Skeletal muscle tissue (tissue), 4 donors: ENCODE measurements around the gene CHRNA10. TPM values are rescaled to one million over a fixed set of nuclear protein-coding genes. Genes with fewer than 3 reads are reported as not detected.

ENCODE experiments used
- H3K27ac ChIP-seq: one replicate; pipeline ENCODE4 v1.7.0; 2013; ENCODE audit warnings: mild to moderate bottlenecking, low read depth, low read length, inconsistent platforms
- H3K27me3 ChIP-seq, 3 donors: one replicate each; pipeline ENCODE4 v1.7.0; 2013; ENCODE audit warnings: low read length in 3 of 3; ENCODE audit not compliant: control insufficient read depth in 3 of 3, insufficient read depth in 3 of 3
- H3K36me3 ChIP-seq, 3 donors: one replicate each; pipeline ENCODE4 v1.7.0; 2013; ENCODE audit warnings: low read length in 3 of 3; ENCODE audit not compliant: control insufficient read depth in 3 of 3, insufficient read depth in 3 of 3
- H3K4me1 ChIP-seq, 3 donors: one replicate each; pipeline ENCODE4 v1.7.0; 2013; ENCODE audit warnings: low read length in 3 of 3, mild to moderate bottlenecking in 3 of 3; ENCODE audit not compliant: control insufficient read depth in 3 of 3, insufficient read depth in 3 of 3
- H3K4me3 ChIP-seq, 3 donors: one replicate each; pipeline ENCODE4 v1.7.0; 2013; ENCODE audit warnings: low read length in 3 of 3
- H3K9ac ChIP-seq, 3 donors: one replicate each; pipeline ENCODE4 v1.7.0; 2013; ENCODE audit warnings: low read length in 3 of 3, mild to moderate bottlenecking in 3 of 3, moderate library complexity in 2 of 3, low read depth in 1 of 3
- H3K9me3 ChIP-seq, 3 donors: one replicate each; pipeline ENCODE4 v1.7.0; 2013; ENCODE audit warnings: low read length in 3 of 3; ENCODE audit not compliant: control insufficient read depth in 3 of 3
- total RNA-seq: library from RNA; depleted of rRNA; stranded (reverse); fragments of >200 nt; gene quantifications from one replicate; pipeline ENCODE4 v1.2.3, GENCODE V29; 2014
- donor health status: Osteomylitis.

Gene CHRNA10
- total RNA-seq, 1 donor from 2014 or later, result 0.52 TPM

DNA sequence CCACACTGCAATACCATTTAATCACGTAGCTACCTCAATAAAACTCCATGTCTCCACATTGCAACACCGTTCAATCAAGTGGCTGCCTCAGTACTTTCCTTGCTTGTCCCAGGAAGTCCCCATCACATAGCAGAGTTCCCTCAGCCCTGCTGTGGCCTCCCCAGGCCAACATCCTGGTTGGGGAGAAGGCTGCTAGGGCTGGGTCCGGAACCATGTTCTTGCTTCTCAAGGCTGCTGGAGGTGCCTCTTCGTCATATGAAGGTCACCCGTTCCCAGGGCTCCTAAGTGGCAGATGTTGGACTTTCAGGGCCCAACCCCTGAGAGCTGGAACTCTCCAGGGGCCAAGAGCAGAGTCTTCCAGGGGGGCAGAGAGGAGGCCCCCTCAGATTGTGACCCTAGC is 32.7 kb downstream of the CHRNA10 start:
- H3K9me3 ChIP-seq, result no peaks in the 10 kb centered on the region
- H3K4me3 ChIP-seq, result no peak overlapping the region
- H3K27ac ChIP-seq, result no peak overlapping the region
- peaks cover 2 to 11% (median 11%) of the 10 kb centered on the region in 3 donors for H3K4me1 ChIP-seq
- H3K27me3 ChIP-seq, result no peaks in the 10 kb centered on the region
- no peaks in the 10 kb centered on the region for H3K36me3 ChIP-seq
- H3K9ac ChIP-seq, result no peak overlapping the region

DNA sequence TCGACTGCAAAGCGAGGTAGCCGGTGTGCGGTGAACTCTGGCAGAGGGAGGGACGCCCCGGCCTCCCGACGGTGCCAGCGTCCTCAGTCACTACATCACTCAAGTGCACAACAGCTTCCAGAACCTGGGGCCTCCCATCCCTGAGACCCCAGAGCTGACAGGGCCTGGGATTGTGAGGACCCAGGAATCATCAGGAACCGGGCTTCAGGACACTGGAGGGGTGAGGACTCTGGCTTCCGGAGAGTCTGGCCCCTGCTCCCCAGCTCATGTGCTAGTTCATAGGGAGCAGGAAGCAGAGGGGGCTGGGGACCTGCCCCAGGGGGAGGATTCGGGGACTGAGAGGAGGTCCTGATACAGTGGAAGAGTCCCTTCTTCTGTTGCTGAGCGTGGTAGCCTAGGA is 34.0 kb downstream of the CHRNA10 start:
- Histone ChIP-seq H3K9ac (no peak overlapping the region), H3K4me1 (no peaks in the 10 kb centered on the region), H3K9me3 (no peaks in the 10 kb centered on the region), H3K4me3 (no peak overlapping the region), H3K27ac (no peak overlapping the region), H3K36me3 (no peaks in the 10 kb centered on the region), H3K27me3 (no peaks in the 10 kb centered on the region)

DNA sequence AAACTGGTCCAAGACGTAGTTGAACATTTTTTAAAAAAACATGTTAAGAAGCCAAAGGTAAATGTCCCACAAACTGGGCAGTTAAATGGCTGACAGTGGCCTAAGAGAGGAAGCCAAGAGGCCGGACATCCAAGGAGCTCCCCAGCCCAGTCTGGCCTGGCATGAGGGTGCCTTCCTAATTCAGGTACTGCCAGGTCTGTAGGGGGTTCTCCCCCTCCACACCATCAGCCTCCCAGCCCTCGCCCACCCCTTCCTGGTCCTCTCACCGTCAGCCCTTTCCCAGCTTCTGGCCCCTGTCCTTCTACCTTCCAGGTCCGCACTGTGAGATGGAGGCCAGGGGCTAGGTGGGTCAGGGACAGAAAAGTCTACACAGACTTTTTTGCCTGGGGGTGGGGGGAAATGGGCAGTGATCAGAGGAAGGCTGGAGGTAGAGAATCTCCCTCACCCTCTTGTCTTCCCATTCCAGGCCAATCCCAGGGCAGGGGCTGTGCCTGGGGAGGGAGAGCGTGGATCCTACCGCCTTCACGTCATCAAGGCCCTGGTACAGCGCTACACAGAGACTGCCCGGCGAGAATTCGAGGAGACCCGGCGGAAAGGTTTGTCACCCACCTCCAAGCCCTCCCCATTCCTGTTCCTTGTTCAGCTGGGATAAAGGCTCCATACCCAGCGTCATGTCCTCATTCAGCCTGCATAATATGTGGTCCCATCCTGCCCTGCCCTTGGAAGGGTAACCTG is 35.4 kb downstream of the CHRNA10 start:
- no peaks in the 10 kb centered on the region for H3K36me3 ChIP-seq
- no peaks in the 10 kb centered on the region for H3K4me1 ChIP-seq
- no peaks in the 10 kb centered on the region for H3K9me3 ChIP-seq
- H3K9ac ChIP-seq, result no peak overlapping the region
- no peaks in the 10 kb centered on the region for H3K27me3 ChIP-seq
- H3K27ac ChIP-seq, result no peak overlapping the region
- H3K4me3 ChIP-seq, result no peak overlapping the region

DNA sequence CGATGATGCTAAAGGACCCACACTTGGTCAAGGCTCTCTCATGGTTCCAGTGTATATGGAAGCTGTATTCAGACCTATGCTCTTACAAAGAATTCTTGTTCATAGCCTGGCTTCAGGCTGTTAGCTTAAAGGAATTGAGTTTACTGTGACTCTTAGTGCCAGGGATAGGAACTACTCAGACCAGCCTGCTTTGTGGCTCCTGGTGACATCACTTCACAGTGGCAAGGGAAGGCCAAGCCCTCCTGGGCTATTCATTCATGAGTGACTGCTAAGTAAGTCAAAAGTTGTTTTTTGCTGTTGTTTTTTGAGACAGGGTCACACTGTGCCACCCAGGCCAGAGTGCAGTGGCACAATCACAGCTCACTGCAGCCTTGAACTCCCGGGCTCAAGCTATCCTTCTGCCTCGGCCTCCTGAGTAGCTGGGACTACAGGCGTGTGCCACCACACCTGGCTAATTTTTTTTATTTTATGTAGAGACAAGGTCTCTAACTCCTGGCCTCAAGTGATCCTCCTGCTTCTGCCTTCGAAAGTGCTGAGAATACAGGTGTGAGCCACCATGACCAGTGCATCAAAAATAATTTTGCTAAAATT is 39.0 kb downstream of the CHRNA10 start:
- H3K36me3 ChIP-seq, result no peaks in the 10 kb centered on the region
- no peak overlapping the region for H3K9ac ChIP-seq
- no peaks in the 10 kb centered on the region for H3K4me1 ChIP-seq
- H3K27ac ChIP-seq, result no peak overlapping the region
- no peaks in the 10 kb centered on the region for H3K9me3 ChIP-seq
- H3K27me3 ChIP-seq, result no peaks in the 10 kb centered on the region
- H3K4me3 ChIP-seq, result no peak overlapping the region

DNA sequence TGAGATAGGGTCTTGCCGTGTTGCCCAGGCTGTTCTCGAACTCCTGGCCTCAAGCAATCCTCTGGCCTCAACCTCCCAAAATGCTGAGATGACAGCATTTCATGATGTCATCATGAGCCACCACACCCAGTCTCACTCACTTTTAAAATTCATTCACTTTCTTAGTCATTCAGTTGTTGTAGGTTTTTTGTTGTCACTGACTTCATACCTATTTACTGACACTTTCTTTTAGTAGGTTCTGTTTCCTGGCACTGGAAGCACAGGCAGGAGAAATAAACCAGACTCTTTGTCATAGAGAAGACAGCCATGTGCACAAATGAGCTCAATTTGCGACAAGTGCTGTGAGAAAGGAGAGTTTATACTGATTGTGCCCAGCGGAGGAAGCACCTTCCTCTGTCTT is 39.9 kb downstream of the CHRNA10 start:
- H3K36me3 ChIP-seq, result no peaks in the 10 kb centered on the region
- no peaks in the 10 kb centered on the region for H3K9me3 ChIP-seq
- no peak overlapping the region for H3K27ac ChIP-seq

DNA sequence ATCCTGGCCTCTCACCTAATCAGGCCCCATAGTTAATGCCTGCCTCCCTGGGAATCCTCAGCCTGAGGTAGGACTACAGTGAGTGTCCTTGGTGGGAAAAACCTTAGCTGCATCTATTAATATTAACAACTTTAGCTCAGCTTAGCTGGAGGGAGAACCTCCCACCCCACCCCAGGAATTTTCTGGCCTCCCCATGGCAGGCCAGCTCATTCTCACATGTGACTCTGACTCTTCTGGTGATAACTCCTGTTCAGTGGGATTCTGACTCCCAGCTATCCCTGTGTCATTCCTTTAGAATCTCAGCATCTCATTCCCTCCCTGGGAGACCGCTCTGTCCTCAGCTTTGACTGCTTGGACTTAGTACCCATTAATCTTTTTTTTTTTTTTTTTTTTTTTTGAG is 43.9 kb downstream of the CHRNA10 start:
- Histone ChIP-seq H3K36me3 (no peaks in the 10 kb centered on the region), H3K27me3 (no peaks in the 10 kb centered on the region), H3K9me3 (no peaks in the 10 kb centered on the region), H3K4me3 (no peak overlapping the region), H3K27ac (no peak overlapping the region), H3K9ac (no peak overlapping the region), H3K4me1 (no peaks in the 10 kb centered on the region)

More for the DNA sequence above, 39.9 kb downstream of the CHRNA10 start:
- no peaks in the 10 kb centered on the region for H3K4me1 ChIP-seq
- H3K27me3 ChIP-seq, result no peaks in the 10 kb centered on the region
- H3K4me3 ChIP-seq, result no peak overlapping the region
- H3K9ac ChIP-seq, result no peak overlapping the region

DNA sequence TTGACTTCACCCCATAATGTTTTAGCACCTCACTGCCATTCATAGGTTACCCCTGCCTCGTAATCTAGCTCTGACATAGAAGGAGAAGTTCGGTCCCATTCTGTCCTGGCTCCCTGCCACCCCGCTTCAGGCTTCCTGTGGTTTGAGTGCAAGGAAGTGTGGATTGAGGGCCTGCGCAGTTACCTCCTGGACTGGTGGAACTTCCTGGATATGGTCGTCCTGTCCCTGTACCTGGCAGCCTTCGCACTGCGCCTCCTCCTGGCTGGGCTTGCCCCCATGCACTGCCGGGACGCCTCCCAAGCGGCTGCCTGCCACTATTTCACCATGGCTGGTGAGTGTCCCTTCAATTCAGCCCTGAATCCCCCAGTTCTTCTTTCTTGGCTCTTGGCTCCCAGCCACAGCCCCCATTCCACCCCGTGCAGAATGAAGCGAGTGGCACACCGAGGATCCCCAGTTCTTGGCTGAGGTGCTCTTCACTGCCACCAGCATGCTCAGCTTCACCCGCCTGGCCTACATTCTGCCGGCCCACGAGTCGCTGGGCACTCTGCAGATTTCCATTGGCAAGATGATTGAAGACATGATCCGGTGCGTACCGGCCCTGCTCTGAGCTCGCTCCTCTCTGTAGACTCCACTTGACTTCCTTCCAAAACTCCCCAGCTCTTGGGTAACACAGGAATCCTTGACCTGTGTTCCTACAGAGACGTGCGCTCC is 44.8 kb downstream of the CHRNA10 start:
- no peaks in the 10 kb centered on the region for H3K4me1 ChIP-seq
- H3K36me3 ChIP-seq, result no peaks in the 10 kb centered on the region
- H3K27ac ChIP-seq, result no peak overlapping the region
- no peak overlapping the region for H3K4me3 ChIP-seq
- no peaks in the 10 kb centered on the region for H3K9me3 ChIP-seq
- H3K9ac ChIP-seq, result no peak overlapping the region
- H3K27me3 ChIP-seq, result no peaks in the 10 kb centered on the region

DNA sequence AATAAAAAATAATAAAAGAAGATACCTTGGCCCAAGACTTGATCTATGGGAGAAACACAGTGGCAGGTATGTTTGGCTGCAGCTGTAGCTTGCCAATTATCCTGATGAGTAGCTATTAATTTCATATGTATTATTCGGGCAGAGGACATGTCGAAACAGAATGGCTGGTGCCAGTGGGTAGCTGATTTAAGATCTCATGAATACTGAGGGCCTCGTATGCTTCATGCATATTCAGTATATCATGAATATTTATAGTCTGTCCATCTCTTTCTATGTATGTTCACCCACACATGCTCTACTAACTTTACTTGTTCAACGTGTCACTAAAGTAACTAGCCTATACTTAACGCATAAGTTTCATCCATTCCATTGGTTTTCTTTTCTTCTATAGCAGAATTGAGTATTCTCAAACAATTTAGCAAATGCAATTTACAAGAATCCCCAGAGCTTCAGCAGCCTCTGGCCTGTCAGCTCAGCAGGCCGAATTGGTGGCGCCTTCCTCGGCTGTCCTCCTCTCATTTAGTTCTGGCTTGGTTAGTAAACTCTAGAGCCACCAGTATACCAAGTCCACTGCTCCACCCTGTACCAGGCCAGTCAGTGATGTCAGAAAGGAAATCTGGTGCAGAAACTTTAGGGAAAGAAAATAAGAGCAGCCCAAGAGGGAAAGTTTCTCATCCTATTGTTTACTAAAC is 47.3 kb downstream of the CHRNA10 start:
- no peak overlapping the region for H3K27ac ChIP-seq
- no peak overlapping the region for H3K9ac ChIP-seq
- H3K27me3 ChIP-seq, result no peaks in the 10 kb centered on the region
- H3K9me3 ChIP-seq, result no peaks in the 10 kb centered on the region
- H3K4me3 ChIP-seq, result no peak overlapping the region
- no peaks in the 10 kb centered on the region for H3K36me3 ChIP-seq
- no peaks in the 10 kb centered on the region for H3K4me1 ChIP-seq

DNA sequence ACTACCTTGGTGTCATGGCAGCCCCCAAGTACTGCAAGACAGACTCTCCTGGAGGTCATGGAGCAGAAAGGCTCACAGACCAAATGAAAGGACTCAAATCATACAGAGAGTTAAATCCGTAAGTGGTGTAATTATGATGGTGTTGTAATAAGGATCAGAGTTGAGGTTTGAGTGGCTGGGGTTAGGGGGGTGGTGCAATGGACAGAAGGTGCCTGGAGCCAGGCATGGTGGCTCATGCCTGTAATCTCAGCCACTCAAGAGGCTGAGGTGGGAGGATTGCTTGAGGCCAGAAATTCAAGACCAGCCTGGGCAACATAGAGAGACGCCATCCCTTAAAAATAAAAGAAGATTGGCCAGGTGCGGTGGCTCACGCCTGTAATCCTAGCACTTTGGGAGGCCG is 48.1 kb downstream of the CHRNA10 start:
- H3K27ac ChIP-seq, result no peak overlapping the region
- H3K4me1 ChIP-seq, result no peaks in the 10 kb centered on the region

DNA sequence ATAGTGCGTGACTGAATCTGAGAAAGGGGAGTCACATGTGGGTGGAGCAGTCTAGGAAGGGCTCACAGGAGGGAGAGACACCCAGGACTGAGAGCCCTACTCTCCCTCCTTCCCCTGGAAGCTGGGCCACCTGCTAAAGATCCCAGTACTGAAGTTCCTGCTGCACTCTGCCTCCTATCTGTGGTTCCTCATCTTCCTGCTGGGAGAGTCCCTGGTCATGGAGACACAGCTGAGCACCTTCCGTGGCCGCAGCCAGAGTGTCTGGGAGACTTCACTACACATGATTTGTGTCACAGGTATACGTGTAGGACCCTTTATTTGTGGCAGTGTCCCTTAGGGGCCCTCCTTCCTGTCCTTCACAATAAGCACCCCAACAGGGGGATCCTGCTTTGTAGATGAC is 48.7 kb downstream of the CHRNA10 start:
- Histone ChIP-seq H3K4me3 (no peak overlapping the region), H3K9me3 (no peaks in the 10 kb centered on the region), H3K36me3 (no peaks in the 10 kb centered on the region), H3K27me3 (no peaks in the 10 kb centered on the region), H3K27ac (no peak overlapping the region), H3K9ac (no peak overlapping the region), H3K4me1 (no peaks in the 10 kb centered on the region)

More for the DNA sequence above, 48.1 kb downstream of the CHRNA10 start:
- no peaks in the 10 kb centered on the region for H3K9me3 ChIP-seq
- no peak overlapping the region for H3K4me3 ChIP-seq
- H3K9ac ChIP-seq, result no peak overlapping the region
- H3K36me3 ChIP-seq, result no peaks in the 10 kb centered on the region
- no peaks in the 10 kb centered on the region for H3K27me3 ChIP-seq
